Activated CD4-positive, alpha-beta T cell treated with anti-CD3 and anti-CD28 coated beads for 36 hours (primary cell): ENCODE measurements around the gene BTBD10. TPM values are rescaled to one million over a fixed set of nuclear protein-coding genes. Genes with fewer than 3 reads are reported as not detected.
A peak's percentile ranks its signal among the peaks of the same experiment; 100 is the strongest.
"Not testable (repeated sequence)": the region's sequence is repeated elsewhere in the genome, so short reads cannot be mapped to it uniquely, and the experiment has no call there.

ENCODE experiments used
- ATAC-seq: fragments of 200-7000 bp; cut with Tn5 transposase; one replicate; pipeline ENCODE4 v1.10.0; 2021; ENCODE audit warnings: mild to moderate bottlenecking, moderate library complexity
- CTCF ChIA-PET: fragments of 350-600 bp; sonication (Branson Sonifier 250); formaldehyde crosslinking; loops from one replicate; lab custom pipeline; 2021; ENCODE audit warnings: antibody characterized with exemption; lab: Charles Lee
- POLR2A ChIA-PET: fragments of 350-600 bp; sonication (Branson Sonifier 250); formaldehyde crosslinking; loops from one replicate; lab custom pipeline; 2021; ENCODE audit warnings: antibody characterized with exemption, inconsistent platforms; lab: Charles Lee
- DNase-seq: peaks from one replicate; pipeline ENCODE4 v3.0.0-alpha.2; 2020
- H3K27ac Mint-ChIP-seq: one replicate; pipeline ENCODE4 v1.8.0; 2021; ENCODE audit warnings: mixed read lengths
- H3K27me3 Mint-ChIP-seq: one replicate; pipeline ENCODE4 v1.8.0; 2021; ENCODE audit warnings: mixed read lengths
- H3K36me3 Mint-ChIP-seq: one replicate; pipeline ENCODE4 v1.8.0; 2021; ENCODE audit warnings: low read depth, mixed read lengths
- H3K4me1 Mint-ChIP-seq: one replicate; pipeline ENCODE4 v1.8.0; 2021; ENCODE audit warnings: mixed read lengths
- H3K4me3 Mint-ChIP-seq: one replicate; pipeline ENCODE4 v1.8.0; 2021; ENCODE audit warnings: mild to moderate bottlenecking, moderate library complexity, mixed read lengths
- H3K9me3 Mint-ChIP-seq: one replicate; pipeline ENCODE4 v1.8.0; 2021; ENCODE audit warnings: low read depth, mixed read lengths
- intact Hi-C, 2 experiments: fragments of 100-400 bp; cut with DNase I in 1 of 2; cut with micrococcal nuclease in 1 of 2; formaldehyde crosslinking; loops; one replicate each; pipeline versions ENCODE4 v1.14.2 to v1.15.1; 2022 to 2024; cut with DNase I, micrococcal nuclease
- total RNA-seq, 2 experiments: library from RNA; stranded (reverse); gene quantifications; one replicate each; pipeline ENCODE4 v1.2.3, GENCODE V29; 2021

Gene BTBD10
- total RNA-seq, 2 experiments from 2014 or later, result 20.1 to 25.4 TPM

DNA sequence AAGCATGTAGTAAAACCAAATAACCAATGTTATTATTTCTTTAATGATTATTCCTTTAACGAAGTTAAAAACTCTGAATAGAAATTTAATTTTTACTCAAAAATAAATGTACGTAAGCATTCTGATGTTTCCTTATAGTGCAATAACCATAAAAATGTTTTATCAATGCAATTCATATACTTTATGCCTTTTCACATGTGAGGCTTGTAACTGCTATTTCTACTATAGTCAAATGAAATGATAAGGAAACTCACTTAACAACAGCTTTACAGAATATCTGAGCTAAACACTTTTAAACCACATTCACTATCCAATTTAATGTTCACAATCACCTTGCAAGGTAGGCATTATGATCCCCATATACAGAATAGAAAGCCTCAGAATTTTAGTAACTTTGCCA lies 17.4 kb downstream of the BTBD10 start:
- peaks cover 40% of the 10 kb centered on the region for H3K4me1 Mint-ChIP-seq
- CTCF ChIA-PET, result interaction anchor here (0.7 to 1.0 kb wide), 2 partner anchors 19 to 75 kb away, joined by 3 to 4 read pairs; no protein-coding TSS in a partner anchor

DNA sequence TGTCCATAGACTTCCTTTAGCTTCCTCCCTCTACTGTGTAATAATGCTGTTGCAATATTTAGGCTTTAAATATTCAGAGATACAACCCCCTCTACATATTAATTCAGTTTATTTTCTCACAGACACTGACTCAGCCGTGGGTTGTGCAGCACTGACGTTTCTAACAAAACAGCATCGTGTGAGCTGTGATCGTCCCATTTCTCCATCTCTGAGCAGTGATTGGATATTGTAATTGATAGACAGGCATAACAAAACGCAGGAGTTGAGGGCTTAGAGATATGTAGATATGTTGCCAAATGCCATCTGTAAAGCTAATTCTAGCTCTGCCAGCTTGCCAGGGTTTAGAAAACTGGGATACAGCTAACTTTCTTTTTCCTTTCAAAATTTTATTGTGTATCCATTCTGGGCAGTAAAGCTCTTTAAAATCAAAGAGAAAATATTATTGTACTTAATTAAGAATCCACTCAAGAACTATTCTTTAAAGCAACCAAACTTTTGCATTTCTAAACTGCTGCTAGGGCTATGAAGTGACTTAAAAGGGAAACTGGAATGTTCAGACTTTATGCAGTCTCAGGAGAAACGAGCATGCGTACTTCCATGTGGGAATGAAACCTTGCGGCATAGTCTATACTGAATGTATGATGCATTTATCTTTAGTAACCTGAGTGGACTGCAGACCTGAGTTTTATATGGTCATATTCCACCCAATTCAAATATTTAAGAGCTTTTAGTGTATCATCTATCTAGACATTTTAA lies 22.7 kb downstream of the BTBD10 start:
- DNase-seq (peak; percentile 25), ATAC-seq (peak; percentile 70)
- peaks cover 25% of the 10 kb centered on the region for H3K4me1 Mint-ChIP-seq
- H3K4me3 Mint-ChIP-seq, result no peak overlapping the region
- H3K36me3 Mint-ChIP-seq, result peaks cover 7% of the 10 kb centered on the region
- ChIA-PET POLR2A (no interaction called here), CTCF (no interaction called here)
- H3K27ac Mint-ChIP-seq, result no peak overlapping the region
- no peaks in the 10 kb centered on the region for H3K9me3 Mint-ChIP-seq
- no peaks in the 10 kb centered on the region for H3K27me3 Mint-ChIP-seq
- intact Hi-C loops, result no loop called here

More for the DNA sequence above, 17.4 kb downstream of the BTBD10 start:
- H3K36me3 Mint-ChIP-seq, result peaks cover 7% of the 10 kb centered on the region
- H3K9me3 Mint-ChIP-seq, result peaks cover 2% of the 10 kb centered on the region
- H3K4me3 Mint-ChIP-seq, result no peak overlapping the region
- POLR2A ChIA-PET, result interaction anchor here (0.8 kb wide), 1 partner anchor 17 kb away, joined by 4 read pairs; the partner anchor contains the start of gene BTBD10
- DNase-seq (no peak), ATAC-seq (no peak)
- intact Hi-C loops, result no loop called here
- no peak overlapping the region for H3K27ac Mint-ChIP-seq
- H3K27me3 Mint-ChIP-seq, result no peaks in the 10 kb centered on the region

DNA sequence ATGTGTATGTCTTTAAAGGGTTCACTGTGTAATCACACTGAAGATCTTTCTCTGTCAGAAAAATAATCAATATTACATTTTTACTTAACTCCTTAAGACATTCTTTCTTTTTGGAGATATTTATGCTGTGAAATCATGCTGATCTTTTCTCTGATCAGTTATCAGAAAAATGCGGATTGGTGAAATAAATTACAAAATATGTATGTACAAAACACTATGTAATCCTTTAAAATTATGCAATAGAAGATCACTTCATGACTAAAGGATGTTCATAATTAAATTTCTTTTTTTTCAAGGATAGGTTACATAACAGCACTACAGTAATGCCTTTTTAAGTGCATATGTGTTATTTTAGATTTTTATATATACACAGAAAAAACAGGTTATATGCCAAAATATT lies 24.7 kb downstream of the BTBD10 start:
- Mint-ChIP-seq H3K4me3 (no peak overlapping the region), H3K36me3 (peaks cover 13% of the 10 kb centered on the region), H3K27ac (no peak overlapping the region), H3K4me1 (peaks cover 30% of the 10 kb centered on the region), H3K9me3 (no peaks in the 10 kb centered on the region), H3K27me3 (no peaks in the 10 kb centered on the region)
- ATAC-seq (no peak), DNase-seq (no peak)
- intact Hi-C loops, result no loop called here
- CTCF ChIA-PET, result no interaction called here
- POLR2A ChIA-PET, result no interaction called here

DNA sequence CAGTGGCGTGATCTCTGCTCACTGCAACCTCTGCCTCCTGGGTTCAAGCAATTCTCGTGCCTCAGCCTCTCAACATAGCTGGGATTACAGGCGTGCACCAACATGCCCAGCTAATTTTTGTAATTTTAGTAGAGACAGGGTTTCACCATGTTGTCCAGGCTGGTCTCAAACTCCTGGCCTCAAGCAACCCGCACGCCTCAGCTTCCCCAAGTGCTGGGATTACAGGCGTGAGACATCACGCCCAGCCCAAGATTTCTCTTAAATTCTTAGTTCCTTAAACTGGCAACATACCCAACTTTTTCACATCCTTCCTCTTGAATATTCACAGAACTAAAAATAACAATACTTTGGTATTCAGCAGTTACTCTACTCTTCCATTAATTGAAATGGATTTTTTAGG lies 26.2 kb downstream of the BTBD10 start:
- H3K4me3 Mint-ChIP-seq, POLR2A ChIA-PET, H3K27ac Mint-ChIP-seq, intact Hi-C loops, H3K27me3 Mint-ChIP-seq, DNase-seq, H3K9me3 Mint-ChIP-seq, ATAC-seq, CTCF ChIA-PET: not testable (repeated sequence)
- H3K36me3 Mint-ChIP-seq, result peaks cover 16% of the 10 kb centered on the region
- H3K4me1 Mint-ChIP-seq, result peaks cover 26% of the 10 kb centered on the region

DNA sequence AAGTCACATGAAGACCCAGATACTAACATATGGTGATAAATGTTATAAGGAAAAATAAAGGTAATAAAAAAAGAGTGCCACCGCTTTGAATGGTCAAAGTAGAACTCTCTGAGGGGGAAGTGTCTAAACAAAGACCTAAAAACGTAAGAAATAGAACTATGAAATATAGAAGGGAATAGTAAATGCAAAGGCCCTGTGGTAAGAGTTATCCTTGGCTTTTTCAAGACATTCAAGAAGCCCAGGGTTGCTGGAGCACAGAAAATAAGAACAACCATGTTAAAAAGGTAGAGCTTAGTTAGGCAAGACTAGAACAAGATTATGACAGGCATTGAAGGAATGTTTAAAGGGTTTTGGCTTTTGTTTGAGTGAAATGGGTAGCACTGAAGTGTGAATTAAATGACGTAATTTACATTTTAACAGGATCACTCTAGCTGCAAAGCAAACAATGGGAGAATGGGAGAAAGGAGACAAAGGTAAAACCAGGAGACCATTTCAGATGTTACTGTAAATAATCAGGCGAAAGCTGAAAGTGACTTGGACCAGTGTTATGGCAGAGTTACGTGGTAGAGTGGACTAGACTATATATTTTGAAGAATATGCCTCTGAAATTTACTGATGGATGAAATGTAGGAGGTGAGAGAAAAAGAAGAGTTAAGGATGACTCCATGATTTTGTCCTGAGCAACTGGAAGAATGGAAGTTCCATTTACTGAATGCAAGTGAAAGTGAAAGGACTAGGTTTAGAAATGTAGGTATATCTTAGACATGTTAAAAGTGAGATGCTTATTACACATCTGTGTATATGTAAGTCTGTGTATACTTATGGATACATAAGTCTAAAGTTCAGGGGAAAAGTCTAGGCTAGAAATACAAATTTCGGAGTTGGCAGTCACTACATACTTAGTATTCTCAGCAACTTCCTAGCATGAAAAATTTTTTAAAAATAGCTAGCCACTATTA lies 28.5 kb downstream of the BTBD10 start:
- ATAC-seq (no peak), DNase-seq (no peak)
- CTCF ChIA-PET, result no interaction called here
- intact Hi-C loops, result no loop called here
- Mint-ChIP-seq H3K36me3 (peaks cover 23% of the 10 kb centered on the region), H3K4me3 (no peak overlapping the region), H3K4me1 (peaks cover 21% of the 10 kb centered on the region), H3K27me3 (no peaks in the 10 kb centered on the region), H3K9me3 (peaks cover 4% of the 10 kb centered on the region), H3K27ac (no peak overlapping the region)
- POLR2A ChIA-PET, result no interaction called here

DNA sequence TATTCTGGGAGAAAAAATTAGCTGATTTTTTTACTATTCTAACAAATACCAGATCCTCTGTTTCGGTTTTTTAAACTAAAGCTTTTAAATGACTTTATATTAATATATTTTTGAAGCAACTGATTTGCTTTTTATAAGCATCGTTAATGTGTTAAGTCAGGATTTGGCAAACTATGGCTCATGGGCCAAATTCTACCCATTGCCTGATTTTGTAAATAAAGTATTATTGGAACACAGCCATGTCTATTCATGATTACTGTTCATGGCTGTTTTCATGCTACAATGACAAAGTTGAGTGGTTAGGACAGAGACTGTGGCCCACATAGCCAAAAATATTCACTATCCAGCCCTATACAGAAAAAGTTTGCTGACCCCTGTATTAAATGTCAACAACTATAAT lies 29.6 kb downstream of the BTBD10 start:
- intact Hi-C loops, result no loop called here
- H3K4me1 Mint-ChIP-seq, result peaks cover 24% of the 10 kb centered on the region
- POLR2A ChIA-PET, result no interaction called here
- peaks cover 7% of the 10 kb centered on the region for H3K9me3 Mint-ChIP-seq
- ATAC-seq (no peak), DNase-seq (no peak)
- H3K27ac Mint-ChIP-seq, result no peak overlapping the region
- peaks cover 26% of the 10 kb centered on the region for H3K36me3 Mint-ChIP-seq
- CTCF ChIA-PET, result interaction anchor here (0.6 kb wide), 2 partner anchors 30 to 38 kb away, joined by 3 to 4 read pairs; partner anchors contain the start of gene BTBD10
- H3K27me3 Mint-ChIP-seq, result no peaks in the 10 kb centered on the region
- no peak overlapping the region for H3K4me3 Mint-ChIP-seq

DNA sequence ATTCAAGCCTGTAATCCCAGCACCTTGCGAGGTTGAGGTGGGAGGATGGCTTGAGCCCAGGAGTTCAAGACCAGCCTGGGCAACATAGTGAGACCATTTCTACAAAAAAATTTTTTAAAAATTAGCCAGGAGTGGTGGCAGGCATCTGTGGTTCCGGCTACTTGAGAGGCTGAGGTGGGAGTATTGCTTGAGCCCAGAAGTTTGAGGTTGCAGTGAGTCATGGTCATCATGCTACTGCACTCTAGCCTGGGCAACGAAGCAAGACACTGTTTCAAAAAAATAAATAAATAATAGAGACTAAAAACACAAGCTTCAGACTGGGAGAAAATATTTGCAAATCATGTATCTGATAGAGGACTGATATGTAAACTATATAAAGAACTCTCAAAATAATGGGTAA lies 33.2 kb downstream of the BTBD10 start:
- DNase-seq (no peak), ATAC-seq (peak; percentile 26)
- POLR2A ChIA-PET, result no interaction called here
- Mint-ChIP-seq H3K27ac (peak overlapping the region; percentile 31), H3K27me3 (no peaks in the 10 kb centered on the region), H3K4me3 (no peak overlapping the region), H3K4me1 (peaks cover 28% of the 10 kb centered on the region), H3K36me3 (peaks cover 33% of the 10 kb centered on the region), H3K9me3 (peaks cover 21% of the 10 kb centered on the region)
- intact Hi-C loops, result no loop called here
- CTCF ChIA-PET, result no interaction called here

DNA sequence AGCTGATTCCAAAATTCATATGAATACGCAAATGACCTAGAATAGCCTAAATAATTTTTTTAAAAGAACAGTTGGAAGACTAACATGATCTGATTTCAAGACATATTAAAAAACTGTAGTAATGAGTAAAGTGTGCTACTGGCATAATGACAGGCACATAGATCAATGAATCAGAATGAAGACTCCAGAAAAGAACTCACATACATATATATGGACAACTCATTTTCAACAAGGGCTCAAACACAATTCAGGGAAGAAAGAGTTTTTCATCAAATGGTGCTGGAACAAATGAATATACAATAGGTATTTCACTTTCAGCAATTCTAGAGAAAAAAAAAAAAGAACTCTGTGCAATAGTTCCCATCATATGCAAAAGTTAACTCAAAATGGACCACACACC lies 33.7 kb downstream of the BTBD10 start:
- Mint-ChIP-seq H3K36me3 (peaks cover 28% of the 10 kb centered on the region), H3K4me3 (no peak overlapping the region), H3K9me3 (peaks cover 21% of the 10 kb centered on the region), H3K4me1 (peaks cover 28% of the 10 kb centered on the region), H3K27me3 (no peaks in the 10 kb centered on the region), H3K27ac (peak overlapping the region; percentile 31)
- ChIA-PET POLR2A (no interaction called here), CTCF (no interaction called here)
- DNase-seq, result no peak
- peak; percentile 64 for ATAC-seq
- intact Hi-C loops, result no loop called here

DNA sequence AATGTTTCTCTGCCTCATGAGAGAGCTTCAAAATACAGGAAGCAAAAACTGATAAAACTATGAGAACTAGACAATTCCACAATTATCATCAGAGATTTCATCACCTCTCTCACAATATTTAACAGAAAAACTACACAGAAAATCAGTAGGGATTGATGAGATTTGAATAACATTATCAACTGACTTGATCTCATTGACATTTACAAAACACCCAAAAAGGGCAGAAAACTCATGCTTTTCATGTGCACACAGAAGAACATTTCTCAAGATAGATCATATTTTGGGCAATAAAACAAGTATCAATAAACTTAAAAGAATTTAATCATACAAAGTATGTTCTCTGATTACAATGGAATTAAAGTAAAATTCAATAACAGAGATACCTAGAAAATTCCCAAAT lies 35.6 kb downstream of the BTBD10 start:
- H3K4me1 Mint-ChIP-seq, result peaks cover 33% of the 10 kb centered on the region
- ChIA-PET CTCF (no interaction called here), POLR2A (no interaction called here)
- H3K27ac Mint-ChIP-seq, result no peak overlapping the region
- intact Hi-C loops, result no loop called here
- ATAC-seq (no peak), DNase-seq (no peak)
- peaks cover 27% of the 10 kb centered on the region for H3K36me3 Mint-ChIP-seq
- no peak overlapping the region for H3K4me3 Mint-ChIP-seq
- no peaks in the 10 kb centered on the region for H3K27me3 Mint-ChIP-seq
- peaks cover 21% of the 10 kb centered on the region for H3K9me3 Mint-ChIP-seq

DNA sequence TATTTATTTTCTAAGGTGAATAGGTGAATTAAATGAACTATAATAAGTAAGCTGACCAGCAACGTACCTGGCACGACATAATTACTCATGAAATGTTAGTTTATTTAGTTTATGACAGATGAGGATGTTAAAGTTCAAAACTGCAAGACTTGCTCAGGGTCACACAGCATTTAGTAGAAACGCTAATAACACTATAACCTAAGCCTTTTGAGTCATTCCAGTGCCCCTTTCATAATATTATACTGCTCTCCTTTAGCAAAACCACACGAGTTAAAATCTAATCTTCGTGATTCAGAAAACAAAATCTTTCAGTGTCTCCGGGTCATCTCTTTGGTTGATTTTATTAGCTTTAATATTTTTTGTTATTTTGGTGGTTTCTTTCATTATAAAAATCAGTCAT lies 39.6 kb downstream of the BTBD10 start:
- ChIA-PET POLR2A (no interaction called here), CTCF (no interaction called here)
- no peak overlapping the region for H3K27ac Mint-ChIP-seq
- peaks cover 20% of the 10 kb centered on the region for H3K4me1 Mint-ChIP-seq
- peaks cover 16% of the 10 kb centered on the region for H3K36me3 Mint-ChIP-seq
- no peak for DNase-seq
- H3K9me3 Mint-ChIP-seq, result peaks cover 14% of the 10 kb centered on the region
- H3K27me3 Mint-ChIP-seq, result no peaks in the 10 kb centered on the region
- no peak overlapping the region for H3K4me3 Mint-ChIP-seq
- intact Hi-C loops, result no loop called here
- ATAC-seq, result no peak

DNA sequence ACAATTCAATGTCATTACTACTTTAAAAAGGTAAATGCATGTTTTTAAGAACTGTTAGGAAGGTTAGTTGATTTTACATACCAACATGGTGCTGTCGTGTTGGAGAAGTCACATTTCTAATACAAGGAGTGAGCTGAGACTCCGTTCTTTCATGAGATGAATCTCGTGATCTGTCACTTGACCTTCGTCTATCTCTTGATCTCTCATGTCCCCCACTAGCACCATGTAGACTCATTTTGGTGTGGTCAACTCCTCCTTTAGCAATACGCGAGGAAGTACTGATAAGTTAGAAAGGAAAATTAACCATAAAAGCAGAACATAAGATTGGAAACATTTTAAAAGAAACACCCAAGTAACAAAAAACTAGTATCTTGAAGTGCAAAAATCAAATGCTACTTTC lies 41.5 kb downstream of the BTBD10 start:
- peaks cover under 1% of the 10 kb centered on the region for H3K9me3 Mint-ChIP-seq
- H3K4me3 Mint-ChIP-seq, result no peak overlapping the region
- H3K4me1 Mint-ChIP-seq, result peaks cover 20% of the 10 kb centered on the region
- no peaks in the 10 kb centered on the region for H3K27me3 Mint-ChIP-seq
- H3K27ac Mint-ChIP-seq, result no peak overlapping the region
- intact Hi-C loops, result no loop called here
- CTCF ChIA-PET, result interaction anchor here (0.7 to 0.8 kb wide), 3 partner anchors 47 to 544 kb away, joined by 3 to 5 read pairs (median 3); no protein-coding TSS in a partner anchor
- H3K36me3 Mint-ChIP-seq, result peaks cover 11% of the 10 kb centered on the region
- no peak for DNase-seq
- POLR2A ChIA-PET, result no interaction called here
- ATAC-seq, result no peak
